Measurements from ENCODE around the gene PHB1. TPM values are rescaled to one million over a fixed set of nuclear protein-coding genes. Genes with fewer than 3 reads are reported as not detected.

Gene PHB1
- total and polyA plus RNA-seq, 2 of the 8 experiments (the other 6 are each of a cell fraction or from before 2014, with no cell fraction given) = 386 to 597 TPM

GRCh38 chr17:49440581-49440980, 25.9 kb upstream of the PHB1 start:
- H4K5ac ChIP-seq (ENCODE audit: insufficient read length, low read depth, low read length) = no peak overlapping the region
- H4K20me1 ChIP-seq (replicated peaks in 1 of 2; ENCODE audit: control insufficient read depth in 1 of 2, insufficient read depth in 2 of 2, low read length in 2 of 2) = no peaks in the 10 kb centered on the region
- H3K14ac ChIP-seq (ENCODE audit: insufficient read length) = no peak overlapping the region
- no peak overlapping the region for H2AFZ ChIP-seq (ENCODE audit: low read length)
- H4K8ac ChIP-seq (ENCODE audit: extremely low read depth, insufficient read depth, low read length) = no peak overlapping the region
- FAIRE-seq (no peak), DNase-seq (ENCODE audit: low read depth in 1 of 2, low spot score in 2 of 2) (no peak)
- H3K23ac ChIP-seq (ENCODE audit: insufficient read length) = no peak overlapping the region
- ChIA-PET CTCF (ENCODE audit: partially characterized antibody) (interaction anchor here (1.1 to 10.4 kb wide), 7 partner anchors 9 to 116 kb away, joined by 3 to 146 read pairs (median 30); no protein-coding TSS in a partner anchor), POLR2A (ENCODE audit: partially characterized antibody) (interaction anchor here (3.2 kb wide), 1 partner anchor 56 kb away, joined by 10 read pairs; the partner anchor contains the start of gene NGFR)
- no peak overlapping the region for H2BK20ac ChIP-seq (ENCODE audit: low read length)
- H3K27me3 ChIP-seq (replicated peaks in 1 of 4; ENCODE audit: control insufficient read depth in 3 of 4, extremely low read depth in 1 of 4, insufficient read depth in 3 of 4, low read length in 3 of 4) = peaks cover 0 to 15% (median 4%) of the 10 kb centered on the region in 4 experiments; a peak in 3 of 7 replicates
- H3K4me2 ChIP-seq (ENCODE audit: insufficient read depth in 1 of 2, low read depth in 2 of 2, low read length in 2 of 2) = no peak overlapping the region
- no peak overlapping the region for H3K18ac ChIP-seq (ENCODE audit: extremely low read depth, low read length)
- peaks cover 0 to 22% (median 11%) of the 10 kb centered on the region in 4 experiments; a peak in 6 of 7 replicates for H3K4me1 ChIP-seq (replicated peaks in 1 of 4; ENCODE audit: control insufficient read depth in 3 of 4, insufficient read depth in 4 of 4, low read length in 3 of 4)
- H3K79me2 ChIP-seq (ENCODE audit: control insufficient read depth in 1 of 2, insufficient read depth in 2 of 2, low read length in 2 of 2) = no peaks in the 10 kb centered on the region
- H3K4me3 ChIP-seq (ENCODE audit: extremely low read depth in 1 of 4, insufficient read depth in 2 of 4, low read depth in 3 of 4, low read length in 4 of 4) = no peak overlapping the region
- no peak overlapping the region for H2BK5ac ChIP-seq (ENCODE audit: low read depth, low read length)
- peak overlapping the region; percentile 53; the same call in 1 of the 2 replicates for H2AK5ac ChIP-seq (ENCODE audit: low read depth, low read length)
- H2BK15ac ChIP-seq (ENCODE audit: low read length) = no peak overlapping the region
- peaks cover 7% of the 10 kb centered on the region; the same call in 1 of the 2 replicates for H3K23me2 ChIP-seq (ENCODE audit: low read depth, low read length)
- WGBS, 2 experiments (ENCODE audit: extremely low coverage in 1 of 2, insufficient coverage in 1 of 2, insufficient read length in 1 of 2, insufficient replicate concordance in 2 of 2, low coverage in 1 of 2, low lambda C conversion rate in 2 of 2, missing lambda C conversion rate in 1 of 2) = 88% methylated on average over 1 of the region's 1 CpG; no CpG with 5 or more reads in 1 of the 2 experiments
- H3K9me3 ChIP-seq (ENCODE audit: insufficient read depth in 2 of 2, low read depth in 1 of 2, low read length in 1 of 2) = no peaks in the 10 kb centered on the region
- H2BK120ac ChIP-seq (replicated peaks; ENCODE audit: low read depth, low read length) = no peak overlapping the region
- no peaks in the 10 kb centered on the region for H3K79me1 ChIP-seq (ENCODE audit: low read depth, low read length)
- H2BK12ac ChIP-seq (ENCODE audit: low read depth, low read length) = peak overlapping the region; percentile 27; the same call in 1 of the 2 replicates
- H3K27ac ChIP-seq (ENCODE audit: low read depth, low read length) = no peak overlapping the region
- no peak overlapping the region for H3K9ac ChIP-seq (replicated peaks in 1 of 4; ENCODE audit: extremely low read depth in 1 of 4, low read depth in 3 of 4, low read length in 3 of 4)
- TF ChIP-seq TAF7 (optimal IDR thresholded peaks at IDR 0.05; ENCODE audit: borderline replicate concordance, low read depth, low read length) (no peak), EGR1 (IDR thresholded peaks at IDR 0.05; ENCODE audit: borderline replicate concordance, low read depth, low read length) (no peak), EZH2 (IDR thresholded peaks at IDR 0.05; ENCODE audit: low read depth, low read length, severe bottlenecking) (no peak), POLR2AphosphoS5 (IDR thresholded peaks at IDR 0.05; ENCODE audit: low read depth, low read length) (no peak), ZNF274 (IDR thresholded peaks at IDR 0.05; ENCODE audit: borderline replicate concordance, extremely low read depth, low read length) (no peak), TCF12 (IDR thresholded peaks at IDR 0.05; ENCODE audit: low read depth, low read length) (no peak), YY1 (IDR thresholded peaks at IDR 0.05; ENCODE audit: low read depth, low read length) (no peak)
- no peak overlapping the region for H4K91ac ChIP-seq (replicated peaks; ENCODE audit: insufficient read length, low read length)
- no peaks in the 10 kb centered on the region for H3K36me3 ChIP-seq (ENCODE audit: control insufficient read depth in 2 of 4, insufficient read depth in 4 of 4, low read length in 3 of 4)
- H3K56ac ChIP-seq (replicated peaks; ENCODE audit: insufficient read length, low read depth, low read length) = no peak overlapping the region
- no peak overlapping the region for H3K4ac ChIP-seq (replicated peaks; ENCODE audit: insufficient read length, low read depth, low read length)
